ENCODE data around the gene SMAD2. TPM values are rescaled to one million over a fixed set of nuclear protein-coding genes. Genes with fewer than 3 reads are reported as not detected.

SMAD2 gene
- total RNA-seq, 4 donors from 2014 or later, result 47.4 to 116 (median 72.2) TPM

DNA sequence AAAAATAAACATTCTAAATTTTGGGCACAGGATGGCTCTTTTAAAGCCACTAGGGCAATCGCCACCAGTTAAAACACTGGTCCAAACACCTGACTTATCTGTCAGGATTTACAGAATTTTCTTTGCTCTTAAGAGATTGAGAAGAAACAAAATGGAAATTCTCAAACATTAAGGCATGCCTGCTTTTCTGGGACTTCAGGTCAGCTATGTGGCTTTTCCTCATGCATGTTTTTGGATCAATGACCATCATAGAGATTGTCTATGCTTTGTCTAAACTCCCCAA, 112.7 kb downstream of the SMAD2 start:
- TF ChIP-seq, protein P1, sequence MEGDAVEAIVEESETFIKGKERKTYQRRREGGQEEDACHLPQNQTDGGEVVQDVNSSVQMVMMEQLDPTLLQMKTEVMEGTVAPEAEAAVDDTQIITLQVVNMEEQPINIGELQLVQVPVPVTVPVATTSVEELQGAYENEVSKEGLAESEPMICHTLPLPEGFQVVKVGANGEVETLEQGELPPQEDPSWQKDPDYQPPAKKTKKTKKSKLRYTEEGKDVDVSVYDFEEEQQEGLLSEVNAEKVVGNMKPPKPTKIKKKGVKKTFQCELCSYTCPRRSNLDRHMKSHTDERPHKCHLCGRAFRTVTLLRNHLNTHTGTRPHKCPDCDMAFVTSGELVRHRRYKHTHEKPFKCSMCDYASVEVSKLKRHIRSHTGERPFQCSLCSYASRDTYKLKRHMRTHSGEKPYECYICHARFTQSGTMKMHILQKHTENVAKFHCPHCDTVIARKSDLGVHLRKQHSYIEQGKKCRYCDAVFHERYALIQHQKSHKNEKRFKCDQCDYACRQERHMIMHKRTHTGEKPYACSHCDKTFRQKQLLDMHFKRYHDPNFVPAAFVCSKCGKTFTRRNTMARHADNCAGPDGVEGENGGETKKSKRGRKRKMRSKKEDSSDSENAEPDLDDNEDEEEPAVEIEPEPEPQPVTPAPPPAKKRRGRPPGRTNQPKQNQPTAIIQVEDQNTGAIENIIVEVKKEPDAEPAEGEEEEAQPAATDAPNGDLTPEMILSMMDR (IDR thresholded peaks at IDR 0.05), result no peak
- ATAC-seq (ENCODE audit: low FRiP score) (no peak), DNase-seq (ENCODE audit: low spot score) (no peak)

DNA sequence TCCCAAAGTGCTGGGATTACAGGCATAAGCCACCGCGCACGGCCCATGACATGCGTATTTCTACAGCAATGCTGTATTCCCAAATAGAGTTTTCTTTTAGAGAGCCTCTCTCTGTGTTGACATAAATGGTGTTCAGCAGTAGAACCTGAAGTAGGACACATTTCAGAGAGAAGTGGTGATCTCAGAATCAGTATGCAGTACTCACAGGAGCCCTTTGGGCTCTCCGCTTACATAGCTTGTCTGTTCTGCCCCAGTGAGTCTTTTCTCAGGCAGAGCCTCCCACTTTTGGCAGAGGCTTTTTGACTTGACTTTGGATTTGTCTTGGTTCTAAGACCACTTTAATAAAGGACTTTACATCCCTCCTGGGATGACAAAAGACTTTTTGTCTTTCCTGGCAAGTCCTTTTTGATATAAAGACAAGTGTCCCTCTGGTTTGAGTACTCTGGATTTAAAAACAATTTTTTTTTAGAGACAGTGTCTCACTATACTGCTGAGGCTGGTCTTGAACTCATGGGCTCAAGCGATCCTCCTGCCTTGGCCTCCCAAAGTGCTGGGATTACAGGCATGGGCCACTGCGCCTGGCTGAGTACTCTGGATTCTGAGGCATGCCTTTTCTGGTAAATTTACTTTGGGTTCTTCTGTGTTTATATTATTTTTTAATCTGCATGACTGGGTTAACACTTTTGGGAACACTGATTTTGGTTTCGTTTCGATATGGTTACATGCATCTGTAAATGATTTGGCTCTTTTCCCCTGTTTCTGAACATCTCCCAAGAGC, 113.3 kb downstream of the SMAD2 start:
- TF ChIP-seq, protein P1 (IDR thresholded peaks at IDR 0.05), result no peak
- no peak for ATAC-seq (ENCODE audit: low FRiP score)
- DNase-seq (ENCODE audit: low spot score), result no peak

DNA sequence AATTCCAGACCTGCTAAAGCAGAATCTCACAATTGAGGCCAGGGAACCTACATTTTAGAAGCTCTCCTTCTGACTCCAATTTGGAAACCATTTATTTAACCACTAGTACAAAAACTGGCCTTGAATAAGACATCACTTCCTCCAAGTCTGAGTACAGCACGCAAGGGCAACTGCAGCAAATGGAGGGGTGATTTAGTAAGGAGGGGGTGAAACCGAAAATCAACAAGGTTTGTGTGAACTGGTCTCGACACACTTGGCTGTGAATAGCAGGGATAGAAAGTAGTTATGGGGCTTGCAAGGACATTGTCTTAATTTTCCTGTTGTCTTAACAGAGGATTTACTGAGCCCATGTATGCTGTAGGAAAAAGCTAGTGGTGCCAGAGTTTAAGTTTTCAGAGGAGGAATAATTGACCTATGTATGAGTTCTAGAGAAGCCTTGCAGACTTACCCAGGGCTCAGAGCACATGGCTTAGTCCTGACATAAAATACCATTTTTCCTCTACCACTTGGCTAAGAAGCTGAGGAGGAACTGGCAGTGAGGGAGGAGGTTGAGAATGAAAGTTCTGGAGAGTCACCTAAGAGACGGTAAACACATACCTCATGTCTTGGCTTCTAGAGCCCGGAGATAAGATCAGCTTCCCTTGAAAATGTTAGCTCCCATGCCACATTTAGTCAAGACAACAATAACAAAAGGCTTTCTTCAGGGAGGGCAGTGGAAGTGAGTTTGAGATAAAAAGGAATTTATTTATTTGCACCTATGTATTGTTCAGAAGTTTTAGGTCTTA, 114.8 kb downstream of the SMAD2 start:
- DNase-seq (ENCODE audit: low spot score), result no peak
- no peak for ATAC-seq (ENCODE audit: low FRiP score)

DNA sequence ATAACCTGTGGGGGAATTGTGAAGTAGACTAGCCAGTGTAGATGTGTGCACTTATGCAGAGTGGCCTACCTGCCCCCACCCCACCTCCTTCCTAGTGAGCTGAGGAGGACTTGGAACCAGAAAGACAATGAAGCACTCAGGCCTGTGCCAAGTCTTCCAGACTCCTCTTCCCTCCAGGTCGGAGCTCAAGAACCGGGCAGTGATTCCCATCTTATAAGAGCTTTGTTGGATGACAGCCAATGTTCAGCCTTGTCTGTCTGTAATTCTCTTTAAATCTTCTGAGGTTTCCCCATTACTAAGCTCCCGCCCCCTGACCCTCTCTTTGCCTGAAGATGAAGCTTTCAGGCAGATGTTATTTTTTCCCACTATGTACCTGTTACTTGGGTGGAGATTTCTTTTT, 121.0 kb downstream of the SMAD2 start:
- TF ChIP-seq, protein P1 (IDR thresholded peaks at IDR 0.05), result no peak
- DNase-seq (ENCODE audit: low spot score) (no peak), ATAC-seq (ENCODE audit: low FRiP score) (no peak)

More for the DNA sequence above, 114.8 kb downstream of the SMAD2 start:
- TF ChIP-seq, protein P1 (IDR thresholded peaks at IDR 0.05), result no peak

DNA sequence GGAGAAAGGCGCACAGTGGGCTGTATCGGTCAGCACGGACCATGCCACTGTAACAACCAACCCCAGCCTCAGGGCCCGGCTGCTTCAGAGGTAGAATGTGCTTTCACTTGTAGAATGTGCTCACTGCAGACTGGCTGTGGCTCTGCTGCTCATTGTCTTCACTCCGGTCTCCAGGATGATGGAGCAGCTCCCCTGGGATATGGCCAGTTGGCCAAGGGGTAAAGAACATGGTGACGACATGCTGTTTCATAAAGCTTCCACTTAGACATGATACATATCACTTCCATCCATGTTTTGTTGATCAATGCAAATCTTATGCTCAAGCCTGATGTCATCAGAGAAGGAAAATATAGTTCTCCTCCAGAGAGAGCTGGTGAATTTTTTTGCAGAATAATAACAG, 127.7 kb downstream of the SMAD2 start:
- TF ChIP-seq, protein P1 (IDR thresholded peaks at IDR 0.05), result no peak
- ATAC-seq (ENCODE audit: low FRiP score) (no peak), DNase-seq (ENCODE audit: low spot score) (no peak)

DNA sequence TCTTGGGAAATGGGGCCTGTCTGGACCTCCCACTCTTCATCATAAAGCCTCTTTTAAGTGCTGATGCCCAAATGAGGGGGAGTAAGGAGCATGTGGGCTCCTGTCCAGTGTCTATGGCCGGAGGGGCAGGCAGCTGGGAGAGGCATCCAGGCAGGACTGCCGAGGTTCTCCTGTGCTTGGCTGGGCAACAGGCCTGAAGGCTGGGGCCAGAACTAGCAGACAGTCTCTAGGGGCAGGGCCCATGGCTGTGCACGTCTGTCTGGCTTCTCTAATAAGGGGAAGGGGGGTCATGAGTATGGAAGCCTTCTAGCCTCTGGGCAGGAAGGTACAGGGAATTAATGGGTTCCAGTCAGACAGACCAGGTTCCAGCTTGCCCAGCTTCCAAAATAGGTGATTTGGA, 128.6 kb downstream of the SMAD2 start:
- DNase-seq (ENCODE audit: low spot score) (no peak), ATAC-seq (ENCODE audit: low FRiP score) (no peak)
- TF ChIP-seq, protein P1 (IDR thresholded peaks at IDR 0.05), result no peak

DNA sequence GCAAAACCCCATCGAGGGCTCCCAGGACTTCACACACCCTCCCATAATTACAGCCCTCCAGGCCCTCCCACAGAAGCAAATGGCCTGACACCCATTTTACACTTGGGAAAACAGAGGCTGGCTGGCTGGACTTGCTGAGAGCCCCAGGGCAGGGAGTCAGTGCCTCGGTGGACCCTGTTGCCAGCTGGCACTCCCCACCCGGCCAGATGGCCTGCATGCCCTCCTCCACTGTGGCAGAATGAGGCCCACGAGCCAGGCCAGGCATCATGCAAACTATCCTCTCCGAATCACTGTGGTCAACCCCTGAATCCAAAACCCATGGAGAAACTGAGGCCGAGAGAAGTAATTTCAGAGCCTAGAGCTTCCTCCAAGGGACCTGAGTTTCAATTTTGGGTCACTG, 129.7 kb downstream of the SMAD2 start:
- TF ChIP-seq, protein P1 (IDR thresholded peaks at IDR 0.05), result no peak
- no peak for ATAC-seq (ENCODE audit: low FRiP score)
- no peak for DNase-seq (ENCODE audit: low spot score)

All from omental fat pad (tissue), 4 donors.